A549 (cell line): ENCODE results near the gene DGLUCY. TPM values are rescaled to one million over a fixed set of nuclear protein-coding genes. Genes with fewer than 3 reads are reported as not detected.

Experiments
- ATAC-seq, 2 experiments: fragments of 200-7000 bp in 1 of 2; fragments of >200 bp in 1 of 2; cut with Nextera tagmentation in 1 of 2; cut with Tn5 transposase in 1 of 2; 3 replicates each; pipeline versions ENCODE4 v1.8.0 to v1.9.1; 2018 to 2020; ENCODE audit warnings: mild to moderate bottlenecking in 1 of 2, moderate library complexity in 1 of 2
- CTCF ChIA-PET: fragments of 300-600 bp; sonication (Branson Sonifier 250); formaldehyde crosslinking; extraction: SDS; loops from one replicate; lab custom pipeline; 2021; ENCODE audit warnings: antibody characterized with exemption, inconsistent platforms; lab: Yijun Ruan, JAX
- POLR2A ChIA-PET: fragments of 350-600 bp; formaldehyde crosslinking; extraction: SDS; loops from one replicate; lab custom pipeline; 2021; ENCODE audit warnings: antibody characterized with exemption, inconsistent platforms; lab: Yijun Ruan, JAX
- DNase-seq, 2 experiments: peaks; one replicate each; pipeline versions ENCODE4 v3.0.0 to v3.0.0-alpha.2; 2011 to 2016; ENCODE audit warnings: low read depth in 1 of 2, low spot score in 1 of 2
- FAIRE-seq: peaks from 2 replicates; lab custom pipeline; 2011; peaks lifted over from hg19 to GRCh38; lab: Jason Lieb, UNC
- H3K27ac ChIP-seq, 2 experiments: fragments of >200 bp; sonication (Bioruptor Twin); formaldehyde crosslinking; 3 replicates each; pipeline ENCODE4 v1.5.1; 2016 to 2017
- H3K4me1 ChIP-seq: fragments of >200 bp; sonication (Bioruptor Twin); formaldehyde crosslinking; 3 replicates; pipeline ENCODE4 v1.6.1; 2016
- H3K4me2 ChIP-seq: fragments of >200 bp; sonication (Bioruptor Twin); formaldehyde crosslinking; 3 replicates; pipeline ENCODE4 v1.6.1; 2016
- H3K4me3 ChIP-seq: fragments of >200 bp; sonication (Bioruptor Twin); formaldehyde crosslinking; 3 replicates; pipeline ENCODE4 v1.5.1; 2016
- H3K9me3 ChIP-seq: fragments of >200 bp; sonication (Bioruptor Twin); formaldehyde crosslinking; 3 replicates; pipeline ENCODE4 v1.6.1; 2016
- BCL3 ChIP-seq: fragments of >200 bp; sonication (Bioruptor Twin); formaldehyde crosslinking; IDR thresholded peaks from 3 replicates; pipeline ENCODE4 v1.6.1; 2016
- BHLHE40 ChIP-seq: IDR thresholded peaks from 2 replicates; pipeline ENCODE4 v1.6.1; 2012; ENCODE audit warnings: low read depth, low read length, inconsistent platforms
- CBX2 ChIP-seq: fragments of 200-600 bp; sonication (generic); IDR thresholded peaks from 2 replicates; pipeline ENCODE4 v1.6.1; 2016; ENCODE audit warnings: low read depth, mild to moderate bottlenecking, borderline replicate concordance
- CBX8 ChIP-seq: fragments of 200-600 bp; sonication (generic); IDR thresholded peaks from 2 replicates; pipeline ENCODE4 v1.6.1; 2016
- CEBPB ChIP-seq, 2 experiments: fragments of >200 bp in 1 of 2; sonication (Bioruptor Twin) in 1 of 2; formaldehyde crosslinking in 1 of 2; IDR thresholded peaks; 2 replicates each; pipeline ENCODE4 v1.6.1; 2012 to 2016
- FOSL2 ChIP-seq, 2 experiments: fragments of 450-650 bp in 1 of 2; fragments of >200 bp in 1 of 2; sonication (Bioruptor Twin) in 1 of 2; formaldehyde crosslinking; IDR thresholded peaks; 2 replicates each; pipeline versions ENCODE4 v1.5.0 to v1.6.1; 2016 to 2020; ENCODE audit warnings: mild to moderate bottlenecking in 1 of 2, moderate library complexity in 1 of 2
- FOXS1 ChIP-seq: fragments of 250-450 bp; sonication (Bioruptor Pico); IDR thresholded peaks from 2 replicates; pipeline ENCODE4 v1.5.0; 2020; ENCODE audit warnings: mild to moderate bottlenecking, moderate library complexity
- GATA3 ChIP-seq: IDR thresholded peaks from 2 replicates; pipeline ENCODE4 v1.6.1; 2012; ENCODE audit warnings: borderline replicate concordance
- HES2 ChIP-seq: fragments of >200 bp; sonication (Bioruptor Twin); formaldehyde crosslinking; IDR thresholded peaks from 2 replicates; pipeline ENCODE4 v1.6.1; 2016
- HMGXB4 ChIP-seq: fragments of 250-450 bp; sonication (Bioruptor Pico); IDR thresholded peaks from 2 replicates; pipeline ENCODE4 v1.5.0; 2021; ENCODE audit warnings: mild to moderate bottlenecking, moderate library complexity, borderline replicate concordance
- HOXB5 ChIP-seq: fragments of 250-450 bp; sonication (Bioruptor Pico); IDR thresholded peaks from 2 replicates; pipeline ENCODE4 v1.5.0; 2020; ENCODE audit warnings: mild to moderate bottlenecking, moderate library complexity
- JUN ChIP-seq, 2 experiments: fragments of >200 bp; sonication (Bioruptor Twin); formaldehyde crosslinking; IDR thresholded peaks; 2 replicates in 1 of 2; 3 replicates in 1 of 2; pipeline ENCODE4 v1.6.1; 2016 to 2017
- JUNB ChIP-seq: fragments of >200 bp; sonication (Bioruptor Twin); formaldehyde crosslinking; IDR thresholded peaks from 2 replicates; pipeline ENCODE4 v1.6.1; 2016
- KDM1A ChIP-seq: fragments of 200-600 bp; sonication (generic); IDR thresholded peaks from 2 replicates; pipeline ENCODE4 v1.6.1; 2016; ENCODE audit warnings: low read depth, mild to moderate bottlenecking
- KDM5A ChIP-seq: fragments of 200-600 bp; sonication (generic); IDR thresholded peaks from 2 replicates; pipeline ENCODE4 v1.6.1; 2016; ENCODE audit warnings: antibody characterized with exemption, mild to moderate bottlenecking
- MAFK ChIP-seq: fragments of 450-650 bp; IDR thresholded peaks from 2 replicates; pipeline ENCODE4 v1.6.1; 2014; ENCODE audit not compliant: partially characterized antibody
- MAX ChIP-seq: IDR thresholded peaks from 2 replicates; pipeline ENCODE4 v1.6.1; 2012
- NFE2L2 ChIP-seq: fragments of 150-350 bp; conservative IDR thresholded peaks from 2 replicates; pipeline ENCODE4 v1.6.1; 2014; ENCODE audit warnings: low read length
- NPAS2 ChIP-seq: fragments of 250-450 bp; sonication (Bioruptor Pico); IDR thresholded peaks from 2 replicates; pipeline ENCODE4 v1.8.0; 2022; ENCODE audit warnings: mild to moderate bottlenecking, moderate library complexity, borderline replicate concordance
- NR3C1 ChIP-seq: fragments of >200 bp; sonication (Bioruptor Twin); formaldehyde crosslinking; IDR thresholded peaks from 3 replicates; pipeline ENCODE4 v1.6.1; 2017
- PBX3 ChIP-seq: IDR thresholded peaks from 2 replicates; pipeline ENCODE4 v1.6.1; 2012
- POLR2A ChIP-seq: IDR thresholded peaks from 2 replicates; pipeline ENCODE4 v1.6.1; 2012; ENCODE audit warnings: mild to moderate bottlenecking, low read length
- POLR2AphosphoS2 ChIP-seq: conservative IDR thresholded peaks from 2 replicates; pipeline ENCODE4 v1.6.1; 2012; ENCODE audit warnings: low read length, improper control_type of control experiment, inconsistent platforms
- RARB ChIP-seq: fragments of 250-450 bp; sonication (Bioruptor Pico); IDR thresholded peaks from 2 replicates; pipeline ENCODE4 v1.8.0; 2021; ENCODE audit warnings: mild to moderate bottlenecking, moderate library complexity
- TFCP2L1 ChIP-seq: fragments of 250-450 bp; sonication (Bioruptor Pico); IDR thresholded peaks from 2 replicates; pipeline ENCODE4 v1.5.0; 2021; ENCODE audit warnings: mild to moderate bottlenecking
- USF2 ChIP-seq: fragments of 450-650 bp; IDR thresholded peaks from 2 replicates; pipeline ENCODE4 v1.6.1; 2014; ENCODE audit warnings: antibody characterized with exemption
- ZC3H11A ChIP-seq: fragments of 450-650 bp; IDR thresholded peaks from 2 replicates; pipeline ENCODE4 v1.6.1; 2014; ENCODE audit warnings: antibody characterized with exemption, mild to moderate bottlenecking
- ZFP36 ChIP-seq: fragments of 450-650 bp; IDR thresholded peaks from 2 replicates; pipeline ENCODE4 v1.6.1; 2014; ENCODE audit warnings: borderline replicate concordance; ENCODE audit not compliant: partially characterized antibody
- WGBS: methylation state at CpG from one replicate; pipeline ENCODE4 v1.1.6; 2017; ENCODE audit errors: missing lambda C conversion rate; 5-methylcytosine and 5-hydroxymethylcytosine counted together
- polyA plus RNA-seq, 4 experiments: library from polyadenylated mRNA; depleted of rRNA in 3 of 4; stranded (reverse); fragments of >200 nt; fragmentation: RNase III in 1 of 4; extraction: RNeasy Plus Mini Kit Qiagen cat#74134 plus additional on column Dnase treatment in 1 of 4; gene quantifications; 2 replicates in 3 of 4; 3 replicates in 1 of 4; pipeline ENCODE4 v1.2.3, GENCODE V29; 2011 to 2017

Gene DGLUCY
- polyA plus RNA-seq, 2 of the 4 experiments (the other 2 are of a cell fraction): 14.4 to 17.5 TPM

GRCh38 chr14:91163316-91163715 is 49.4 kb downstream of the DGLUCY start:
- Histone ChIP-seq H3K27ac (no peak overlapping the region), H3K4me3 (no peak overlapping the region), H3K4me2 (no peak overlapping the region), H3K9me3 (no peaks in the 10 kb centered on the region), H3K4me1 (no peaks in the 10 kb centered on the region)
- TF ChIP-seq HES2: no peak
- TF ChIP-seq FOXS1 (CRISPR knock-in tag): no peak
- no peak for TF ChIP-seq CBX2
- no peak for TF ChIP-seq POLR2AphosphoS2
- no peak for TF ChIP-seq GATA3
- no peak for TF ChIP-seq PBX3
- TF ChIP-seq MAFK: no peak
- no peak for TF ChIP-seq MAX
- no peak for TF ChIP-seq ZC3H11A
- TF ChIP-seq FOSL2 (IDR thresholded peaks at IDR 0.05): no peak
- no peak for TF ChIP-seq FOSL2 (CRISPR knock-in tag; IDR thresholded peaks at IDR 0.05)
- TF ChIP-seq POLR2A: no peak
- no peak for TF ChIP-seq KDM1A
- TF ChIP-seq RARB: no peak
- no peak for TF ChIP-seq NPAS2
- TF ChIP-seq JUNB: no peak
- TF ChIP-seq HMGXB4: no peak
- FAIRE-seq (no peak), DNase-seq (no peak), ATAC-seq (no peak)
- POLR2A ChIA-PET: no interaction called here
- WGBS: 96% methylated on average over 14 of the region's 14 CpGs
- CTCF ChIA-PET: interaction anchor here (0.8 to 5.2 kb wide), 3 partner anchors 10 to 22 kb away, joined by 3 to 37 read pairs (median 23); no protein-coding TSS in a partner anchor

- H3K27ac ChIP-seq: no peak overlapping the region
- no peak overlapping the region for H3K4me3 ChIP-seq
- ATAC-seq (no peak), DNase-seq (no peak), FAIRE-seq (no peak)
- 73% methylated on average over 1 of the region's 1 CpG for WGBS
- no peak overlapping the region for H3K4me2 ChIP-seq
- CTCF ChIA-PET: interaction anchor here (0.7 to 15.2 kb wide), 4 partner anchors 9 to 261 kb away, joined by 3 to 249 read pairs (median 30); no protein-coding TSS in a partner anchor
- H3K9me3 ChIP-seq: no peaks in the 10 kb centered on the region
- H3K4me1 ChIP-seq: no peaks in the 10 kb centered on the region
- POLR2A ChIA-PET: no interaction called here
- TF ChIP-seq JUN (IDR thresholded peaks at IDR 0.05): no peak
- no peak for TF ChIP-seq CEBPB (IDR thresholded peaks at IDR 0.05)
- TF ChIP-seq KDM5A: no peak
- no peak for TF ChIP-seq USF2
- no peak for TF ChIP-seq PBX3
- no peak for TF ChIP-seq NFE2L2
- TF ChIP-seq HOXB5 (CRISPR knock-in tag): no peak
- no peak for TF ChIP-seq BHLHE40
- no peak for TF ChIP-seq ZFP36
- no peak for TF ChIP-seq NR3C1
- no peak for TF ChIP-seq CBX8
- no peak for TF ChIP-seq BCL3
- no peak for TF ChIP-seq TFCP2L1 (CRISPR knock-in tag)
Observed at GRCh38 chr14:91164676-91165075, 50.8 kb downstream of the DGLUCY start.
